OCI-LY3 (cell line): Measurements from ENCODE around the gene ISOC1.

Experiments used
- EZH2phosphoT487 ChIP-seq: fragments of 200-600 bp; shearing (Covaris generic); IDR thresholded peaks from 2 replicates; pipeline ENCODE4 v1.6.1; 2018; ENCODE audit warnings: antibody characterized with exemption, mixed run types, low read depth
- TF ChIP-seq, protein P1 (sequence below): fragments of 200-600, 300-600 bp; sonication (generic); IDR thresholded peaks from 2 replicates; pipeline ENCODE4 v1.5.1; 2014; ENCODE audit warnings: antibody characterized with exemption, low read length, low read depth

DNA sequence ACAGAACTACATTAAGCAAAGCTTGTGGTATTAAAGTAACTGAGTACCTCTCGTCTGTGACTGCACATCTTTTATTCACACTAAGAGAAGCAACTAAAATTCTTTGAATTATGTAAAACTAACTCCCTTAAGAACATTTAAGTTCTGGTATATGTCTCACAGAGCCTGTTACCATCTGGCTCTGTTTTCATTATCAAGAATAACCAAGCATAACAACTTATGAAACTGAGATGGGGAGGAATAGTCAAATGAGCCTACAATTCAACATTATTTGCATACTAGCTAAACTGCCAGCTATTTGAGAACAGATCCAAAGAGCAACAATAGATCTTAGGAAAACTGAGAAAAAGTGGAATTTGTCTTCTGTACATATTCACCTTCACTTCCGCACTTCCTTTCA, 25.3 kb upstream of the ISOC1 start:
- TF ChIP-seq, protein P1, sequence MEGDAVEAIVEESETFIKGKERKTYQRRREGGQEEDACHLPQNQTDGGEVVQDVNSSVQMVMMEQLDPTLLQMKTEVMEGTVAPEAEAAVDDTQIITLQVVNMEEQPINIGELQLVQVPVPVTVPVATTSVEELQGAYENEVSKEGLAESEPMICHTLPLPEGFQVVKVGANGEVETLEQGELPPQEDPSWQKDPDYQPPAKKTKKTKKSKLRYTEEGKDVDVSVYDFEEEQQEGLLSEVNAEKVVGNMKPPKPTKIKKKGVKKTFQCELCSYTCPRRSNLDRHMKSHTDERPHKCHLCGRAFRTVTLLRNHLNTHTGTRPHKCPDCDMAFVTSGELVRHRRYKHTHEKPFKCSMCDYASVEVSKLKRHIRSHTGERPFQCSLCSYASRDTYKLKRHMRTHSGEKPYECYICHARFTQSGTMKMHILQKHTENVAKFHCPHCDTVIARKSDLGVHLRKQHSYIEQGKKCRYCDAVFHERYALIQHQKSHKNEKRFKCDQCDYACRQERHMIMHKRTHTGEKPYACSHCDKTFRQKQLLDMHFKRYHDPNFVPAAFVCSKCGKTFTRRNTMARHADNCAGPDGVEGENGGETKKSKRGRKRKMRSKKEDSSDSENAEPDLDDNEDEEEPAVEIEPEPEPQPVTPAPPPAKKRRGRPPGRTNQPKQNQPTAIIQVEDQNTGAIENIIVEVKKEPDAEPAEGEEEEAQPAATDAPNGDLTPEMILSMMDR = no peak
- no peak for TF ChIP-seq EZH2phosphoT487
